Measurements from ENCODE around the gene ADISSP.

ADISSP gene

GRCh38 chr20:3759316-3759823 is 8.2 kb downstream of the ADISSP start:
- H3K9me3 ChIP-seq, result no peaks in the 10 kb centered on the region
- no peak overlapping the region for H3K4me2 ChIP-seq
- TF ChIP-seq Cebpa-rat (IDR thresholded peaks at IDR 0.05), result no peak
- H3K27ac ChIP-seq, result peak overlapping the region; percentile 35; the same call in 1 of the 2 replicates
- H3K4me1 ChIP-seq, result peaks cover 39% of the 10 kb centered on the region
- no peak overlapping the region for H3K9ac ChIP-seq
- H4K20me1 ChIP-seq, result peaks cover 86% of the 10 kb centered on the region
- no peak overlapping the region for H3K4me3 ChIP-seq
- H3K27me3 ChIP-seq, result no peaks in the 10 kb centered on the region
- H3K36me3 ChIP-seq, result peaks cover 67% of the 10 kb centered on the region

- TF ChIP-seq Cebpa-rat (IDR thresholded peaks at IDR 0.05), result no peak
These were observed 9.0 kb downstream of the ADISSP start for GRCh38 chr20:3758566-3758965.

GRCh38 chr20:3757268-3757667 is 10.3 kb downstream of the ADISSP start:
- no peak overlapping the region for H3K4me3 ChIP-seq
- H3K36me3 ChIP-seq, result peaks cover 81% of the 10 kb centered on the region
- peaks cover 35% of the 10 kb centered on the region for H3K4me1 ChIP-seq
- no peak overlapping the region for H3K4me2 ChIP-seq
- no peak overlapping the region for H3K9ac ChIP-seq
- no peaks in the 10 kb centered on the region for H3K27me3 ChIP-seq
- no peaks in the 10 kb centered on the region for H3K9me3 ChIP-seq
- TF ChIP-seq Cebpa-rat (IDR thresholded peaks at IDR 0.05), result no peak
- peaks cover 89% of the 10 kb centered on the region for H4K20me1 ChIP-seq
- H3K27ac ChIP-seq, result no peak overlapping the region

More at GRCh38 chr20:3758566-3758965, 9.0 kb downstream of the ADISSP start:
- H3K9me3 ChIP-seq, result no peaks in the 10 kb centered on the region
- no peak overlapping the region for H3K4me2 ChIP-seq
- H4K20me1 ChIP-seq, result peaks cover 86% of the 10 kb centered on the region
- H3K4me1 ChIP-seq, result peaks cover 31% of the 10 kb centered on the region
- no peaks in the 10 kb centered on the region for H3K27me3 ChIP-seq
- H3K4me3 ChIP-seq, result no peak overlapping the region
- H3K9ac ChIP-seq, result no peak overlapping the region
- H3K27ac ChIP-seq, result no peak overlapping the region
- H3K36me3 ChIP-seq, result peaks cover 75% of the 10 kb centered on the region

GRCh38 chr20:3755814-3756480 is 11.6 kb downstream of the ADISSP start:
- H3K36me3 ChIP-seq, result peaks cover 87% of the 10 kb centered on the region
- H3K9me3 ChIP-seq, result no peaks in the 10 kb centered on the region

GRCh38 chr20:3755269-3755668 is 12.3 kb downstream of the ADISSP start:
- peaks cover 94% of the 10 kb centered on the region for H3K36me3 ChIP-seq
- peaks cover 23% of the 10 kb centered on the region for H3K4me1 ChIP-seq
- no peak overlapping the region for H3K9ac ChIP-seq
- H4K20me1 ChIP-seq, result peaks cover 72% of the 10 kb centered on the region
- no peaks in the 10 kb centered on the region for H3K9me3 ChIP-seq
- H3K27me3 ChIP-seq, result no peaks in the 10 kb centered on the region
- no peak overlapping the region for H3K27ac ChIP-seq
- no peak for TF ChIP-seq Cebpa-rat (IDR thresholded peaks at IDR 0.05)
- no peak overlapping the region for H3K4me2 ChIP-seq
- H3K4me3 ChIP-seq, result no peak overlapping the region

More at GRCh38 chr20:3755814-3756480, 11.6 kb downstream of the ADISSP start:
- no peak for TF ChIP-seq Cebpa-rat (IDR thresholded peaks at IDR 0.05)
- Histone ChIP-seq H3K4me1 (peaks cover 30% of the 10 kb centered on the region), H3K4me2 (no peak overlapping the region), H4K20me1 (peaks cover 78% of the 10 kb centered on the region), H3K9ac (no peak overlapping the region), H3K27ac (no peak overlapping the region), H3K27me3 (no peaks in the 10 kb centered on the region), H3K4me3 (no peak overlapping the region)

- H3K36me3 ChIP-seq, result peaks cover 84% of the 10 kb centered on the region
- H3K27me3 ChIP-seq, result no peaks in the 10 kb centered on the region
- H3K4me1 ChIP-seq, result peaks cover 17% of the 10 kb centered on the region
- H3K4me2 ChIP-seq, result no peak overlapping the region
- no peak overlapping the region for H3K9ac ChIP-seq
- no peak overlapping the region for H3K27ac ChIP-seq
- no peaks in the 10 kb centered on the region for H3K9me3 ChIP-seq
- H3K4me3 ChIP-seq, result no peak overlapping the region
- H4K20me1 ChIP-seq, result peaks cover 62% of the 10 kb centered on the region
- no peak for TF ChIP-seq Cebpa-rat (IDR thresholded peaks at IDR 0.05)
These were observed 13.3 kb downstream of the ADISSP start for GRCh38 chr20:3754276-3754630.

GRCh38 chr20:3753501-3754275 is 13.9 kb downstream of the ADISSP start:
- Histone ChIP-seq H4K20me1 (peaks cover 56% of the 10 kb centered on the region), H3K36me3 (peaks cover 78% of the 10 kb centered on the region), H3K4me3 (no peak overlapping the region), H3K27me3 (no peaks in the 10 kb centered on the region), H3K27ac (no peak overlapping the region), H3K4me1 (peaks cover 17% of the 10 kb centered on the region), H3K9ac (no peak overlapping the region), H3K4me2 (no peak overlapping the region), H3K9me3 (no peaks in the 10 kb centered on the region)
- TF ChIP-seq Cebpa-rat (IDR thresholded peaks at IDR 0.05), result no peak

GRCh38 chr20:3753098-3753497 is 14.5 kb downstream of the ADISSP start:
- H3K9ac ChIP-seq, result no peak overlapping the region
- no peaks in the 10 kb centered on the region for H3K27me3 ChIP-seq
- H4K20me1 ChIP-seq, result peaks cover 50% of the 10 kb centered on the region
- H3K27ac ChIP-seq, result no peak overlapping the region
- H3K4me2 ChIP-seq, result peak overlapping the region; percentile 74
- no peak for TF ChIP-seq Cebpa-rat (IDR thresholded peaks at IDR 0.05)
- H3K9me3 ChIP-seq, result no peaks in the 10 kb centered on the region
- no peak overlapping the region for H3K4me3 ChIP-seq
- peaks cover 72% of the 10 kb centered on the region for H3K36me3 ChIP-seq
- H3K4me1 ChIP-seq, result peaks cover 17% of the 10 kb centered on the region

- H3K4me2 ChIP-seq, result peak overlapping the region; percentile 74
- TF ChIP-seq Cebpa-rat (IDR thresholded peaks at IDR 0.05), result no peak
These were observed 15.2 kb downstream of the ADISSP start for GRCh38 chr20:3752386-3752759.

More at GRCh38 chr20:3752386-3752759, 15.2 kb downstream of the ADISSP start:
- Histone ChIP-seq H3K27ac (no peak overlapping the region), H3K9me3 (no peaks in the 10 kb centered on the region), H3K4me1 (peaks cover 17% of the 10 kb centered on the region), H3K36me3 (peaks cover 65% of the 10 kb centered on the region), H4K20me1 (peaks cover 47% of the 10 kb centered on the region), H3K27me3 (no peaks in the 10 kb centered on the region), H3K9ac (peak overlapping the region; percentile 19; the same call in 1 of the 2 replicates), H3K4me3 (peak overlapping the region; percentile 63)

Data from BLaER1 (cell line).